ENCODE results near the gene ARID1A.

The ARID1A gene

GRCh38 chr1:26771643-26772321, 76.0 kb downstream of the ARID1A start:
- no peak overlapping the region for H3K4ac ChIP-seq (ENCODE audit: low read length)
- H3K36me3 ChIP-seq (replicated peaks in 1 of 2; ENCODE audit: control insufficient read depth in 2 of 2, insufficient read depth in 2 of 2, low read length in 2 of 2) = peaks cover 79 to 100% of the 10 kb centered on the region in 2 donors
- H3K4me1 ChIP-seq (ENCODE audit: control insufficient read depth in 2 of 2, insufficient read depth in 1 of 2, low read depth in 1 of 2, low read length in 2 of 2) = peaks cover 0 to 7% of the 10 kb centered on the region in 2 donors
- DNase-seq (ENCODE audit: low spot score) = no peak
- H3K23ac ChIP-seq (ENCODE audit: low read depth, low read length, poor library complexity) = no peak overlapping the region
- no peak overlapping the region for H2BK15ac ChIP-seq (ENCODE audit: low read length)
- H3K14ac ChIP-seq (ENCODE audit: low read length) = no peak overlapping the region
- WGBS, 2 donors (ENCODE audit: extremely low coverage in 2 of 2, insufficient read length in 2 of 2, insufficient replicate concordance in 1 of 2) = no CpG with 5 or more reads among the region's 2 CpGs
- no peaks in the 10 kb centered on the region for H3K27me3 ChIP-seq (ENCODE audit: control insufficient read depth in 3 of 3, insufficient read depth in 3 of 3, low read depth in 1 of 3, low read length in 3 of 3)
- no peaks in the 10 kb centered on the region for H3K9me3 ChIP-seq (replicated peaks in 1 of 2; ENCODE audit: control insufficient read depth in 2 of 2, insufficient read depth in 1 of 2, low read depth in 1 of 2, low read length in 2 of 2)
- H3K27ac ChIP-seq (replicated peaks; ENCODE audit: low read length) = no peak overlapping the region
- H3K18ac ChIP-seq (ENCODE audit: low read length) = no peak overlapping the region
- H3K4me3 ChIP-seq (ENCODE audit: low read length in 2 of 2) = no peak overlapping the region
- H3K9ac ChIP-seq (ENCODE audit: low read depth, low read length, poor library complexity) = no peak overlapping the region
- H3K4me2 ChIP-seq (ENCODE audit: insufficient read depth, low read length, poor library complexity, severe bottlenecking) = no peak overlapping the region
- no peak overlapping the region for H2AFZ ChIP-seq (ENCODE audit: low read length)
- H2AK5ac ChIP-seq (ENCODE audit: low read depth, low read length) = no peak overlapping the region
- no peak overlapping the region for H2BK120ac ChIP-seq (ENCODE audit: low read depth, low read length)
- H4K91ac ChIP-seq (ENCODE audit: low read depth, low read length, poor library complexity) = no peak overlapping the region
- H3K79me1 ChIP-seq (ENCODE audit: low read depth, low read length) = peaks cover 1% of the 10 kb centered on the region
- H2BK12ac ChIP-seq (ENCODE audit: low read length) = no peak overlapping the region
- no peak overlapping the region for H4K8ac ChIP-seq (ENCODE audit: low read depth, low read length)
- no peak overlapping the region for H2BK5ac ChIP-seq (ENCODE audit: low read length)

DNA sequence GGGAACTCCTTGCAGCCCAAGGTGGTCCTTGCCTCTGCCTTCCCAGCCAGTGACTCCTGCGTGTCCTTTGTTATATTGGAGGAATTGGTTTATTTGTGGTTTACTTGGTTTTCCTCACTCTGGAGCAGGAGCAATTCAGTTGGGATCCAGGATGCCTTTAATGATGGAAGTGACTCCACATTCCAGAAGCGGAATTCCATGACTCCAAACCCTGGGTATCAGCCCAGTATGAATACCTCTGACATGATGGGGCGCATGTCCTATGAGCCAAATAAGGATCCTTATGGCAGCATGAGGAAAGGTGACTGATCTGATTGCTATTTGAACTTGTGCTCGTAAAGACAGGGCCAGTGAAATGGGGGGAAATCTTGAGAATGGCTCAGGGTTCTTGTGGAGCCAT, 76.9 kb downstream of the ARID1A start:
- H4K91ac ChIP-seq (ENCODE audit: low read depth, low read length, poor library complexity) = no peak overlapping the region
- H3K14ac ChIP-seq (ENCODE audit: low read length) = no peak overlapping the region
- H3K27ac ChIP-seq (replicated peaks; ENCODE audit: low read length) = no peak overlapping the region
- H3K4ac ChIP-seq (ENCODE audit: low read length) = no peak overlapping the region
- no peak overlapping the region for H2BK12ac ChIP-seq (ENCODE audit: low read length)
- H3K9me3 ChIP-seq (replicated peaks in 1 of 2; ENCODE audit: control insufficient read depth in 2 of 2, insufficient read depth in 1 of 2, low read depth in 1 of 2, low read length in 2 of 2) = no peaks in the 10 kb centered on the region
- H2AK5ac ChIP-seq (ENCODE audit: low read depth, low read length) = no peak overlapping the region
- no peak overlapping the region for H3K4me2 ChIP-seq (ENCODE audit: insufficient read depth, low read length, poor library complexity, severe bottlenecking)
- no peak overlapping the region for H3K18ac ChIP-seq (ENCODE audit: low read length)
- H2BK15ac ChIP-seq (ENCODE audit: low read length) = no peak overlapping the region
- DNase-seq (ENCODE audit: low spot score) = no peak
- H3K23ac ChIP-seq (ENCODE audit: low read depth, low read length, poor library complexity) = no peak overlapping the region
- no CpG with 5 or more reads among the region's 4 CpGs for whole genome bisulfite sequencing, 2 donors (ENCODE audit: extremely low coverage in 2 of 2, insufficient read length in 2 of 2, insufficient replicate concordance in 1 of 2)
- H3K36me3 ChIP-seq (replicated peaks in 1 of 2; ENCODE audit: control insufficient read depth in 2 of 2, insufficient read depth in 2 of 2, low read length in 2 of 2) = peaks cover 75 to 100% of the 10 kb centered on the region in 2 donors
- no peak overlapping the region for H2BK120ac ChIP-seq (ENCODE audit: low read depth, low read length)
- no peak overlapping the region for H2BK5ac ChIP-seq (ENCODE audit: low read length)
- no peak overlapping the region for H3K9ac ChIP-seq (ENCODE audit: low read depth, low read length, poor library complexity)
- no peaks in the 10 kb centered on the region for H3K27me3 ChIP-seq (ENCODE audit: control insufficient read depth in 3 of 3, insufficient read depth in 3 of 3, low read depth in 1 of 3, low read length in 3 of 3)
- H4K8ac ChIP-seq (ENCODE audit: low read depth, low read length) = no peak overlapping the region
- H3K4me1 ChIP-seq (ENCODE audit: control insufficient read depth in 2 of 2, insufficient read depth in 1 of 2, low read depth in 1 of 2, low read length in 2 of 2) = peaks cover 0 to 7% of the 10 kb centered on the region in 2 donors
- H2AFZ ChIP-seq (ENCODE audit: low read length) = no peak overlapping the region
- peaks cover 1% of the 10 kb centered on the region for H3K79me1 ChIP-seq (ENCODE audit: low read depth, low read length)
- H3K4me3 ChIP-seq (ENCODE audit: low read length in 2 of 2) = no peak overlapping the region

DNA sequence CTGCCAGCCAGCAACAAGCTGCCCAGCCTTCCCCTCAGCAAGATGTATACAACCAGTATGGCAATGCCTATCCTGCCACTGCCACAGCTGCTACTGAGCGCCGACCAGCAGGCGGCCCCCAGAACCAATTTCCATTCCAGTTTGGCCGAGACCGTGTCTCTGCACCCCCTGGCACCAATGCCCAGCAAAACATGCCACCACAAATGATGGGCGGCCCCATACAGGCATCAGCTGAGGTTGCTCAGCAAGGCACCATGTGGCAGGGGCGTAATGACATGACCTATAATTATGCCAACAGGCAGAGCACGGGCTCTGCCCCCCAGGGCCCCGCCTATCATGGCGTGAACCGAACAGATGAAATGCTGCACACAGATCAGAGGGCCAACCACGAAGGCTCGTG, 78.6 kb downstream of the ARID1A start:
- Histone ChIP-seq H3K4me2 (ENCODE audit: insufficient read depth, low read length, poor library complexity, severe bottlenecking) (no peak overlapping the region), H3K27me3 (ENCODE audit: control insufficient read depth in 3 of 3, insufficient read depth in 3 of 3, low read depth in 1 of 3, low read length in 3 of 3) (no peaks in the 10 kb centered on the region), H4K8ac (ENCODE audit: low read depth, low read length) (no peak overlapping the region), H3K4me1 (ENCODE audit: control insufficient read depth in 2 of 2, insufficient read depth in 1 of 2, low read depth in 1 of 2, low read length in 2 of 2) (peaks cover 0 to 7% of the 10 kb centered on the region in 2 donors), H3K23ac (ENCODE audit: low read depth, low read length, poor library complexity) (no peak overlapping the region), H2BK120ac (ENCODE audit: low read depth, low read length) (no peak overlapping the region), H2BK5ac (ENCODE audit: low read length) (no peak overlapping the region), H3K9me3 (replicated peaks in 1 of 2; ENCODE audit: control insufficient read depth in 2 of 2, insufficient read depth in 1 of 2, low read depth in 1 of 2, low read length in 2 of 2) (no peaks in the 10 kb centered on the region), H3K4me3 (ENCODE audit: low read length in 2 of 2) (no peak overlapping the region), H3K4ac (ENCODE audit: low read length) (no peak overlapping the region), H4K91ac (ENCODE audit: low read depth, low read length, poor library complexity) (no peak overlapping the region), H3K27ac (replicated peaks; ENCODE audit: low read length) (no peak overlapping the region), H2AK5ac (ENCODE audit: low read depth, low read length) (no peak overlapping the region), H2BK15ac (ENCODE audit: low read length) (no peak overlapping the region), H3K79me1 (ENCODE audit: low read depth, low read length) (peaks cover 4% of the 10 kb centered on the region), H2AFZ (ENCODE audit: low read length) (no peak overlapping the region), H3K14ac (ENCODE audit: low read length) (no peak overlapping the region), H3K9ac (ENCODE audit: low read depth, low read length, poor library complexity) (no peak overlapping the region), H2BK12ac (ENCODE audit: low read length) (no peak overlapping the region), H3K36me3 (replicated peaks in 1 of 2; ENCODE audit: control insufficient read depth in 2 of 2, insufficient read depth in 2 of 2, low read length in 2 of 2) (peaks cover 72 to 100% of the 10 kb centered on the region in 2 donors), H3K18ac (ENCODE audit: low read length) (no peak overlapping the region)
- no CpG with 5 or more reads among the region's 13 CpGs for WGBS, 2 donors (ENCODE audit: extremely low coverage in 2 of 2, insufficient read length in 2 of 2, insufficient replicate concordance in 1 of 2)
- DNase-seq (ENCODE audit: low spot score) = no peak

- H3K27me3 ChIP-seq (ENCODE audit: control insufficient read depth in 3 of 3, insufficient read depth in 3 of 3, low read depth in 1 of 3, low read length in 3 of 3) = no peaks in the 10 kb centered on the region
- peaks cover 80 to 100% of the 10 kb centered on the region in 2 donors for H3K36me3 ChIP-seq (replicated peaks in 1 of 2; ENCODE audit: control insufficient read depth in 2 of 2, insufficient read depth in 2 of 2, low read length in 2 of 2)
- no peak overlapping the region for H2AK5ac ChIP-seq (ENCODE audit: low read depth, low read length)
- no peak overlapping the region for H3K4me3 ChIP-seq (ENCODE audit: low read length in 2 of 2)
- no peak overlapping the region for H3K14ac ChIP-seq (ENCODE audit: low read length)
- H4K8ac ChIP-seq (ENCODE audit: low read depth, low read length) = no peak overlapping the region
- no peak overlapping the region for H2BK15ac ChIP-seq (ENCODE audit: low read length)
- no peak overlapping the region for H3K27ac ChIP-seq (replicated peaks; ENCODE audit: low read length)
- DNase-seq (ENCODE audit: low spot score) = no peak
- H3K4me2 ChIP-seq (ENCODE audit: insufficient read depth, low read length, poor library complexity, severe bottlenecking) = no peak overlapping the region
- H2BK12ac ChIP-seq (ENCODE audit: low read length) = no peak overlapping the region
- H3K79me1 ChIP-seq (ENCODE audit: low read depth, low read length) = peaks cover 4% of the 10 kb centered on the region
- H4K91ac ChIP-seq (ENCODE audit: low read depth, low read length, poor library complexity) = no peak overlapping the region
- H3K4me1 ChIP-seq (ENCODE audit: control insufficient read depth in 2 of 2, insufficient read depth in 1 of 2, low read depth in 1 of 2, low read length in 2 of 2) = peaks cover 0 to 7% of the 10 kb centered on the region in 2 donors
- no peaks in the 10 kb centered on the region for H3K9me3 ChIP-seq (replicated peaks in 1 of 2; ENCODE audit: control insufficient read depth in 2 of 2, insufficient read depth in 1 of 2, low read depth in 1 of 2, low read length in 2 of 2)
- no peak overlapping the region for H3K4ac ChIP-seq (ENCODE audit: low read length)
- no peak overlapping the region for H3K23ac ChIP-seq (ENCODE audit: low read depth, low read length, poor library complexity)
- no peak overlapping the region for H2AFZ ChIP-seq (ENCODE audit: low read length)
- H3K18ac ChIP-seq (ENCODE audit: low read length) = no peak overlapping the region
- no peak overlapping the region for H2BK120ac ChIP-seq (ENCODE audit: low read depth, low read length)
- no CpG with 5 or more reads among the region's 4 CpGs for WGBS, 2 donors (ENCODE audit: extremely low coverage in 2 of 2, insufficient read length in 2 of 2, insufficient replicate concordance in 1 of 2)
- H3K9ac ChIP-seq (ENCODE audit: low read depth, low read length, poor library complexity) = no peak overlapping the region
- H2BK5ac ChIP-seq (ENCODE audit: low read length) = no peak overlapping the region
These were observed 79.9 kb downstream of the ARID1A start for GRCh38 chr1:26775666-26776065.
